OCI-LY3 (cell line): ENCODE data around the gene TIFAB.

Source experiments
- H2AFZ ChIP-seq: fragments of 200-600, 300-600 bp; shearing (Covaris generic); 2 replicates; pipeline ENCODE4 v1.6.0; 2014; ENCODE audit warnings: antibody characterized with exemption, low read depth, low read length
- H3K27ac ChIP-seq: fragments of 200-600, 300-600 bp; sonication (generic); 2 replicates; pipeline ENCODE4 v1.5.1; 2014; ENCODE audit warnings: mild to moderate bottlenecking, low read length, moderate library complexity, mixed read lengths
- H3K27me3 ChIP-seq: fragments of 200-600, 300-600 bp; sonication (generic); 2 replicates; pipeline ENCODE4 v1.6.1; 2014; ENCODE audit warnings: low read depth, low read length, mixed read lengths
- H3K36me3 ChIP-seq: fragments of 200-600, 300-600 bp; sonication (generic); replicated peaks from 2 replicates; pipeline ENCODE3; 2014; ENCODE audit warnings: low read depth, low read length, mixed read lengths
- H3K4me1 ChIP-seq: fragments of 300-600, 200-600 bp; sonication (generic); 2 replicates; pipeline ENCODE4 v1.6.1; 2014; ENCODE audit warnings: low read length, mixed read lengths
- H3K4me2 ChIP-seq: fragments of 200-600, 300-600 bp; sonication (generic); 2 replicates; pipeline ENCODE4 v1.6.1; 2014; ENCODE audit warnings: low read length, mixed read lengths
- H3K4me3 ChIP-seq: fragments of 300-600, 200-600 bp; sonication (generic); 2 replicates; pipeline ENCODE4 v1.5.1; 2014; ENCODE audit warnings: antibody characterized with exemption, mild to moderate bottlenecking, low read length, moderate library complexity
- H3K79me2 ChIP-seq: fragments of 300-600, 200-600 bp; shearing (Covaris generic); 2 replicates; pipeline ENCODE4 v1.6.1; 2014; ENCODE audit warnings: mild to moderate bottlenecking, low read length, mixed read lengths
- H3K9ac ChIP-seq: fragments of 300-600, 200-600 bp; shearing (Covaris generic); 2 replicates; pipeline ENCODE4 v1.6.0; 2014; ENCODE audit warnings: mild to moderate bottlenecking, low read length, moderate library complexity
- H3K9me3 ChIP-seq: fragments of 200-600, 300-600 bp; shearing (Covaris generic); 2 replicates; pipeline ENCODE4 v1.6.1; 2014; ENCODE audit warnings: low read length, mixed read lengths; ENCODE audit not compliant: insufficient read depth
- H4K20me1 ChIP-seq: fragments of 200-600, 300-600 bp; sonication (generic); 2 replicates; pipeline ENCODE4 v1.6.1; 2016; ENCODE audit warnings: low read length, mixed read lengths; ENCODE audit not compliant: insufficient read depth
- EZH2phosphoT487 ChIP-seq: fragments of 200-600 bp; shearing (Covaris generic); IDR thresholded peaks from 2 replicates; pipeline ENCODE4 v1.6.1; 2018; ENCODE audit warnings: antibody characterized with exemption, mixed run types, low read depth
- TF ChIP-seq, protein P1 (sequence below): fragments of 200-600, 300-600 bp; sonication (generic); IDR thresholded peaks from 2 replicates; pipeline ENCODE4 v1.5.1; 2014; ENCODE audit warnings: antibody characterized with exemption, low read length, low read depth

The TIFAB gene

DNA sequence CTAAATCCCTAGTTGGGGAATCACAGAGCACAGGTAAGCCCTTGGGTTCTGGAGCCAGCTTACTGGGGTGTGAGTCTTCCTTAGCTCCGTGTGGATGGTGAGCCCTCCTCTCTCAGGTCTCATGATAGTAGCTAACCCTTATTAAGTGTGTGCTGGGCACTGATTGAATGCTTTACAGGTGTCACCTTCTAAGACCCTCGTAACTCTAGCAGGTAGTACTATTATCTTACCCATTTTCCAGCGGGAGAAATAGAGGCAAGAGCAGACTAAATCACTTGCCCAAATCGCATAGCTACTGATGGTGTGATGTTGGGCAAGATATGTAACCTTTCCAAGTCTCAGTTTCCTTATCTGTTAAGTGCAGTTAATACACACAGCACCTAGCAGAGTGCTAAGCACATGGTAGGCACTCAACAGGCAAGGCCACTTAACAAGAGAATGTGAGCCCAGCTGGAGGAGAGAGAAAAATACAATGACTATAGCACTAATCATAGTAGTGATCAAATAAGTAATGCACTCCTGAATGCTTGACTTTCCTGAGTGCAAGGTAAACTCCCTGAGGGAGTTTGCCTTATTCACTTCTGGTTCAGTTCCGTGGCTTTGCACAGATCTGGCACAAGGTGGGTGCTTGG is 4.7 kb downstream of the TIFAB start, which contains the start of gene DCANP1:
DCANP1 (minus strand) TSS at position 51 of the 632 bp plus-strand sequence. CDS start 240 bp downstream, outside the sequence.
- H3K9me3 ChIP-seq: no peaks in the 10 kb centered on the region
- no peak within 1 kb of the TSS for H3K4me3 ChIP-seq
- H3K36me3 ChIP-seq: no peaks in the 10 kb centered on the region
- TF ChIP-seq EZH2phosphoT487: no peak
- TF ChIP-seq, protein P1, sequence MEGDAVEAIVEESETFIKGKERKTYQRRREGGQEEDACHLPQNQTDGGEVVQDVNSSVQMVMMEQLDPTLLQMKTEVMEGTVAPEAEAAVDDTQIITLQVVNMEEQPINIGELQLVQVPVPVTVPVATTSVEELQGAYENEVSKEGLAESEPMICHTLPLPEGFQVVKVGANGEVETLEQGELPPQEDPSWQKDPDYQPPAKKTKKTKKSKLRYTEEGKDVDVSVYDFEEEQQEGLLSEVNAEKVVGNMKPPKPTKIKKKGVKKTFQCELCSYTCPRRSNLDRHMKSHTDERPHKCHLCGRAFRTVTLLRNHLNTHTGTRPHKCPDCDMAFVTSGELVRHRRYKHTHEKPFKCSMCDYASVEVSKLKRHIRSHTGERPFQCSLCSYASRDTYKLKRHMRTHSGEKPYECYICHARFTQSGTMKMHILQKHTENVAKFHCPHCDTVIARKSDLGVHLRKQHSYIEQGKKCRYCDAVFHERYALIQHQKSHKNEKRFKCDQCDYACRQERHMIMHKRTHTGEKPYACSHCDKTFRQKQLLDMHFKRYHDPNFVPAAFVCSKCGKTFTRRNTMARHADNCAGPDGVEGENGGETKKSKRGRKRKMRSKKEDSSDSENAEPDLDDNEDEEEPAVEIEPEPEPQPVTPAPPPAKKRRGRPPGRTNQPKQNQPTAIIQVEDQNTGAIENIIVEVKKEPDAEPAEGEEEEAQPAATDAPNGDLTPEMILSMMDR: no peak
- H3K9ac ChIP-seq: no peak within 1 kb of the TSS
- peaks cover 8% of the 10 kb centered on the region for H3K4me1 ChIP-seq
- no peak within 1 kb of the TSS for H3K4me2 ChIP-seq
- H4K20me1 ChIP-seq: no peaks in the 10 kb centered on the region
- H3K27ac ChIP-seq: no peak within 1 kb of the TSS
- no peak within 1 kb of the TSS for H2AFZ ChIP-seq
- no peaks in the 10 kb centered on the region for H3K27me3 ChIP-seq
- H3K79me2 ChIP-seq: no peaks in the 10 kb centered on the region

DNA sequence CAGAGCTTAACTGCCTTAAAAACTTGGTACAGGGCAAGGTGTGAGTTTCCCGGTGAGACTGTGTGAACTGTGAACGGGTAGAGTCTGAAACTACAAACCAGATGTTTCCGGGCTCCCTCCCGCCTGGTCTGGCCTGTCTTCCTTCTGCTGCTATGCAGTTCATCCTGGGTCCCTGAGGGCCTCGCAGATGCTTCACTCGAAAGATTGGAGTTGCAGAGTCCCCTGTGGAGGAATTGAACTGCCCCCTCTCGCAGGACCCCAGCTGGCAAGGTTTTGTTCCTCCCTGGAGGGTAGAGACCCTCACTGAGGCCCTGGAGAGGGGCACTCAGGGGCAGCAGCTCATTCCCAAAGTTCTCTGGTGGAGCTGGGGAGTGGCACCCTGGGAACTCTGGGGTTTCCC is 5.5 kb downstream of the TIFAB start:
- H3K4me1 ChIP-seq: no peaks in the 10 kb centered on the region
- H3K4me3 ChIP-seq: no peak overlapping the region

DNA sequence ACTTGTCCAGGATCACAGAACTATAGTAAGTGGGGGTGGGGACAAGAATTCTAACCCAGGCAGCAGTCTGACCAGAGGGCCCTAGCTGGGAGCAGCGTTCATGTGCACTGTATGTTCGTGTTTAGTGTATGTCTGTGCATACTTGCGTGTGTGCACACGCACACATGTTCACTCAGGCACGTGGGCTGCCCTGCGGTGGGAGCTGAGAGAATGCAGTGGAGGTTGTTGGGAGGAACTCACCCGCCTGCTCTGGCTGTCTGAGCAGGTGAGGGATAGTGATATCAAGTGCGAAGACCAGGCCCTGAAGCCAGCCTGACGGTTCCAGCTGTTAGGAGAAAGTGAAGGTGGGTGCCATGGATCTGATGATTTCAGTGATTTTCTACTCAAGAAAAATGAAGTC is 5.9 kb downstream of the TIFAB start:
- no peaks in the 10 kb centered on the region for H3K27me3 ChIP-seq
- no peak overlapping the region for H3K27ac ChIP-seq
- no peak overlapping the region for H3K4me2 ChIP-seq

More for the DNA sequence above, 5.5 kb downstream of the TIFAB start:
- Histone ChIP-seq H3K9ac (no peak overlapping the region), H3K36me3 (no peaks in the 10 kb centered on the region), H3K27me3 (no peaks in the 10 kb centered on the region), H3K4me2 (no peak overlapping the region), H3K79me2 (no peaks in the 10 kb centered on the region), H2AFZ (no peak overlapping the region), H3K9me3 (no peaks in the 10 kb centered on the region), H3K27ac (no peak overlapping the region), H4K20me1 (no peaks in the 10 kb centered on the region)
- TF ChIP-seq, protein P1: no peak
- TF ChIP-seq EZH2phosphoT487: no peak

DNA sequence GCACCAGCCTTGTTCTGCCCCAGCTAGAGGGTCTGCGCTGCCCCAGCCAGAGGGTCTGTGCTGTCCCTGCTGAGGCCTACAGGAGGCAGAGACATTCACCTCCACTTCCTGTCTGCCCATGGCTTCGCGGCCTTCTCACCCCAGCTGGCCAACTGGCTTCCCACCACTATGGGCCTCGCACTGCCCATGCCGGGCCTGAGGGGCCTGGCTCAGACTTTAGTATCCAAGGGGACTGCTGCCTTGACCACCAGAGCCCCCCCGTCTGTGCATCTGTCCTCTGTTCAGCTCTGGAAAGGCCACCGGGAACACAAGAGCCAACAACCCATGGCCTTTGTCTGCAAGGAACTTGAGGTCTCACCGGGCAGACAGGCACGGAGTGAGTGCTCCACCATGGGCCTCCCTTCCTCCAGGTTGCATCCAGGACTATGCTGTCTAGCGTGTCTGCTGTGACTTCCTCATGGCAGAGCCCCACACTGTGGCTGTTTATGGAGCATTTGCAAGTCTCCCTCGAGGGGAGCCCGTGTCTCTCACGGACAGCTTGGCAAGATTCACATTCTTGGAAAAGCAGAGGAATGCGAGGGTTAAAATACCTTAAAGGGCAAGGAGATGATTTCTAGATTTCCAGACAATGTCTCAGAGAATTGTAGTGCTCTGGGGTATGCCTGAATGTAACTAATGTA is 6.7 kb downstream of the TIFAB start:
- Histone ChIP-seq H2AFZ (no peak overlapping the region), H3K4me1 (no peaks in the 10 kb centered on the region)

More for the DNA sequence above, 5.9 kb downstream of the TIFAB start:
- TF ChIP-seq, protein P1: no peak
- no peaks in the 10 kb centered on the region for H4K20me1 ChIP-seq
- H3K9ac ChIP-seq: no peak overlapping the region
- H3K36me3 ChIP-seq: no peaks in the 10 kb centered on the region
- no peaks in the 10 kb centered on the region for H3K4me1 ChIP-seq
- no peaks in the 10 kb centered on the region for H3K9me3 ChIP-seq
- H2AFZ ChIP-seq: no peak overlapping the region
- no peak overlapping the region for H3K4me3 ChIP-seq
- H3K79me2 ChIP-seq: no peaks in the 10 kb centered on the region

More for the DNA sequence above, 6.7 kb downstream of the TIFAB start:
- Histone ChIP-seq H4K20me1 (no peaks in the 10 kb centered on the region), H3K9ac (no peak overlapping the region), H3K27ac (no peak overlapping the region), H3K79me2 (no peaks in the 10 kb centered on the region), H3K4me3 (no peak overlapping the region), H3K4me2 (no peak overlapping the region), H3K36me3 (no peaks in the 10 kb centered on the region), H3K9me3 (no peaks in the 10 kb centered on the region), H3K27me3 (no peaks in the 10 kb centered on the region)
- no peak for TF ChIP-seq EZH2phosphoT487
- TF ChIP-seq, protein P1: no peak
